GM12891 (cell line): Measurements from ENCODE around the gene DMD.

Experiments used
- POLR2A ChIP-seq: IDR thresholded peaks from 2 replicates; pipeline ENCODE4 v1.6.1; 2011; ENCODE audit warnings: low read depth, low read length, control low read depth
- POLR2AphosphoS5 ChIP-seq: IDR thresholded peaks from 2 replicates; pipeline ENCODE4 v1.6.1; 2011; ENCODE audit warnings: low read depth, low read length, control low read depth

DNA sequence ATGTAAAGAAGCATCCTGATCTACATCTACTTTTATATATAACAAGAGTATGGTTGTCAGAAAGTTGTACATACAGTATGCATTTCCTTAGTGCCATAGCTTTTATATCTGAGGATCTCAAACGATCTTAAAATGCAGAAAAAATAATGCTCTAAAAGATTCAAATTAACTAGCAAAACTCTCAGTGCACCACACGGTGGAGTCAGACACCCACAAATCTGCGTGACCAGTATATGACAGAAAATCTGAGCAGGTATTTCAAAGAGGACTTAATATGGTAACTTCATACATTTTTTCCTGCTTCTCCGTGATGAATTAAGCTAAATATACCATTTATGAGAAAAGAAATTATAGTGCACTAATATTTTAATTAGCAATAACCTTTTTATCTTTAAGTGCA is 803.0 kb downstream of the DMD start:
- TF ChIP-seq POLR2AphosphoS5 (no peak), POLR2A (no peak)
